Fibroblast of gingiva (primary cell): ENCODE measurements around the gene TNPO1.
A peak's percentile ranks its signal among the peaks of the same experiment; 100 is the strongest.

Experiments
- DNase-seq: peaks from one replicate; pipeline ENCODE4 v3.0.0-alpha.2; 2011; ENCODE audit warnings: low read depth

TNPO1 gene

DNA sequence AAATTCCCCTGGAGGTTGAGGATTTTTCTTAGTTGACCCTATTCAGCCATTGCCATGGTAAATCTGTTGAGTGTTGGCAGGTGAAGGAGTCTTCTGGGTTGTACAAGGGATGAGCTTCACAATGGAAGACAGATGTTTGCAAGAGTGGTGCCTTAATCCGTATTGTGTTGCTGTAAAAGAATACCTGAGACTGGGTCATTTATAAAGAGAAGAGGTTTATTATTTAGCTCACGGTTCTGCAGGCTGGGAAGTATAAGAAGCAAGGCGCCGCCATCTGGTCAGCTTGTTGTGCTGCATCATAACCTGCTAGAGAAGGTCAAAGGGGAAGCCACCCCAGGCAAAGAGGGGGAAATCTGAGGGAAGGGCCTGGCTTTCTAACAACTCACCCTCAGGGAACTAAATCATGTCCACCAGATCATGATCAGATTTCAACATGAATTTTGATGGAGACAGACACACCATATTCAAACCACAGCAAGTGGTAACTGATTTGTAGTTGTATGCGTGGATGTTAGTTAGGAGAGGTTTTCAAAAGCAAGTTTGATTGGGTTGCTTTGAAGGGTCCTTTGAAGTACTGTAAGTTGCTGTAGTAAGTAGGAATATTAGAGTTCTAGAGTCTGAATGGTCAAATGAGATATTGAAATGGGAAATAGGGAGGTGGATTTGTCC, 2.5 kb downstream of the TNPO1 start:
- peak; percentile 64 for DNase-seq

GRCh38 chr5:72821776-72822175, 5.3 kb downstream of the TNPO1 start:
- no peak for DNase-seq

- DNase-seq: no peak
Measured at GRCh38 chr5:72822944-72823343, 6.5 kb downstream of the TNPO1 start.

- DNase-seq: no peak
Measured at GRCh38 chr5:72829707-72830106, 13.2 kb downstream of the TNPO1 start.

DNA sequence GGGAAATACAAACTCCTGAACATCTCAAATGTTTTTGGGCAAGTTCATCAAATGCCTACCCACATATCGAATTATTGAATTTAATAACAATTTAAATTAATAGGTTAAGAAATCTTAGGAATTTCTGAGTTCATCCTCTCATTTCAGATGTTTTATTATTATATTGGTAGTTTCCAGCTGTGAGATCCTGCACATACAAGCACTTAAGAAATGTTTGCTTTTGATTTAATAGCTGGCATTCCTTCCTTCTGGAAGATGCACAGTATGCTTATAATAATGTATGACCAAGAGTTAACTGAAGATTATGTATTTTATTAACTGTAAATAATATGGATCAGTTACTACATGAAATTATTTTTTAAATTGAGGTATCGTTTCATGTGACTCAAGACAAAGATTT, 13.9 kb downstream of the TNPO1 start:
- no peak for DNase-seq

- no peak for DNase-seq
Measured at GRCh38 chr5:72831685-72832084, 15.2 kb downstream of the TNPO1 start.

DNA sequence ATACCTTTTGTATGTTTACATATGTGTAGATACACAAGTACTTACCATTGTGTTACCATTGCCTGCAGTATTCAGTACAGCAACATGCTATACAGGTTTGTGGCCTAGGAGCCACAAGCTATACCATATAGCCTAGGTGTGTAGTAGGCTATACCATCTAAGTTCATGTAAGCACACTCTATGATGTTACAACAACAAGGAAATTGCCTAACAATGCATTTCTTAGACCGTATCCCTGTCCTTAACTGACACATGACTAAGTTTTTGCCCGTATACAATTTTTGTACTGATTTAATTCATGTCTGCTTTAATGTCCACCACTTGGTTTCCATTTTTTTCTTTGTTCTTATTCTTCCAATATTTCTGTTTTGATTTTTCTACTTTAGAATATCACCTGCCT, 18.5 kb downstream of the TNPO1 start:
- DNase-seq: no peak

- DNase-seq: no peak
Measured at GRCh38 chr5:72835633-72836032, 19.2 kb downstream of the TNPO1 start.

DNA sequence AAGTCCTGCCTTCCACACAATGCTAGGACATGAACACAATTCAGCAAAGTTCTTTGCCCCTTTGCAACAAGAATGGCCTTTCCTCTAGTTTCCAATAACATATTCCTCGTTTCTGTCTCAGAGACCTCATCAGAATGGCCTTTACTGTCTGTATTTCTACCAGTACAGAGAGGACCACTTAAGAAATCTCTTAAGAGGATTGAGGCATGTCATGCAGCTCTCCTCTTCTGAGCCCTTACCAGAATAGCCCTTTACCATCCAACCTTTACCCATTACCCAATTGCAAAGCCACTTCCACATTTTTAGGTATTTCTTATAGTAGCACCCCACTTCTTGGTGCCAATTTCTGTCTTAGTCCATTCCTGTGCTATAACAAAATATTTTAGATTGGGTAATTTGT, 20.3 kb downstream of the TNPO1 start:
- DNase-seq: no peak

DNA sequence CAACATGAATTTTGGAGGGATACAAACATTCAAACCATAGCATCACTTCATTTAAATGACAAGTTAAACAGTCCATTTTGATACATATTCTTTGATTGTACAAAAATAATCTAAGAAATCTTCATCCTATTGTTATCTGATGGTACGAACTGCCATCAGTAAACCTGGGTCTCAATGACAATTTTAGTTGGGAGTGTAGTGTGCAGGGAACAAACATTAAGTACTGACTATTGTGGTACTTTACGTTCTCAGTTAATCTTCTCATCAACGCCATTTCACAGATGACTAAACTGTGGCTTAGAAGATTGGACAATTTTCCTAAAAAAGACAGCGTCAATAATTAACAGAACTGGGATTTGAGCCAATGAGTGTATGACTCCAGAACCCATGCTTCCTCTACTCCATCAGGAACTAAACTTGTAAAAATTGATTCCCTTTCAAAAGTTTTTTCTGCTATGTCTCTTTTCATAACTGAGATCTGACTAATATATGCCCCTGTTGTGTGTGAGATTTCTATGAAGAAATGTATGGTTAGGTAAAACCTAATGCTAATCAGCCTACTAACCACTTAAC, 21.1 kb downstream of the TNPO1 start:
- DNase-seq: no peak

- DNase-seq: no peak
Measured at GRCh38 chr5:72840041-72840440, 23.6 kb downstream of the TNPO1 start.

- peak; percentile 62 for DNase-seq
Measured at GRCh38 chr5:72841756-72842535, 25.5 kb downstream of the TNPO1 start.

DNA sequence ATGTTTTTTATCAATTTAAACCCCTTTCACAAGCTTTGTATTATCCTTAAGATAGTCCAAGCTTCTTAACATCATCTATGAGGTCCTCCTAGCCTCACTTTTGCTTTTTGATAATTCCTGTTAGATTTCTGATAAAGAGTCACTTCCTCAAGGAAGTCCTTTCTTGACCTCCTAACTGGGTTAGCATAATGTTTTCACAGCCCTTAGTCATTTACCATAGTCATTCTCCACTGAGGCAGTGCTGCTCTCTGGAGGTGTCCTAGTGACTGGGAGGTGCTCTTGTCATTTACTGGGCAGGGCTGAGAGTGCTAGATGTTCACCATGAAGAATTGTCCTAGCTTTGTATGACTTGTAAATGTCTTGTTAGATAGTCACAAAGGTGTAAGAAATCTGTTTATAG, 26.4 kb downstream of the TNPO1 start:
- no peak for DNase-seq

DNA sequence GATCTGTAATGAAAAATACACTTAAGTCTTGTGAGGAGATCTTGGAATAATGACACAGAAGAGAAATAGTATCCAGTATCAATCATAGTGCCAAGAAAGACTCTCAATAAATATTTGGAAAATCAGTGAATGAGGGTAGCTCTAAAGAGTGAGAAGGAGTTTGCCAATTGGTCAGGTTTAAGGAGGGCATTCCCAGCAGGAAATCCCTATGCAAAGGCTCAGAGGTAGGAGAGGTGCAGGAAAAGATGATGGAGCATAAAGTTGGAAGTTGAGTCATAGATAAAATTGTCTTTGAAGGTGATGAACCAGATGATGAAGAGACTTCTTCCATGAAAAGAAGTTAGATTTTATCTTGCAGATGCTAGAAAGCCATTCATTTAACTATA, 27.8 kb downstream of the TNPO1 start:
- DNase-seq: no peak

DNA sequence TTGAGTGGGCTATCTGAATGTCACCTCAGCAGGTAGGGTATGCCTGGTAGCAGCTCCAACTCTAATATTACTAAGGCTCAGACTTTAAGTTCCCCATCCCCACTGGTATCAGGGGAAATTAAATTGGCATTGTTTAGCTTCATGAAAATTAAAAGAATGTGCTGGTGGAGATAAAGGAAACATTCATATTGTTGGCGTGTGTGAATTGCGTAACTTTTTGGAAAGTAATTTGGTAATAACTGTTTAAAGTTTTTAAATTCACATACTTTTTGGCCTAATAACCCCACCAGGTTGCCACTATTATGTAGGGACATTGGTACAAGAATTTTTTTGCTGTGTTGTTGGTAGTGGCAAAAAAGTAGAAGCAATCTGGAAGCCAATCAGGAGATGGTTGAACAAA, 29.4 kb downstream of the TNPO1 start:
- peak; percentile 45 for DNase-seq

- DNase-seq: no peak
Measured at GRCh38 chr5:72846483-72846882, 30.0 kb downstream of the TNPO1 start.

GRCh38 chr5:72847439-72847838, 31.0 kb downstream of the TNPO1 start:
- DNase-seq: no peak

- peak; percentile 91 for DNase-seq
Measured at GRCh38 chr5:72847989-72848473, 31.6 kb downstream of the TNPO1 start.

DNA sequence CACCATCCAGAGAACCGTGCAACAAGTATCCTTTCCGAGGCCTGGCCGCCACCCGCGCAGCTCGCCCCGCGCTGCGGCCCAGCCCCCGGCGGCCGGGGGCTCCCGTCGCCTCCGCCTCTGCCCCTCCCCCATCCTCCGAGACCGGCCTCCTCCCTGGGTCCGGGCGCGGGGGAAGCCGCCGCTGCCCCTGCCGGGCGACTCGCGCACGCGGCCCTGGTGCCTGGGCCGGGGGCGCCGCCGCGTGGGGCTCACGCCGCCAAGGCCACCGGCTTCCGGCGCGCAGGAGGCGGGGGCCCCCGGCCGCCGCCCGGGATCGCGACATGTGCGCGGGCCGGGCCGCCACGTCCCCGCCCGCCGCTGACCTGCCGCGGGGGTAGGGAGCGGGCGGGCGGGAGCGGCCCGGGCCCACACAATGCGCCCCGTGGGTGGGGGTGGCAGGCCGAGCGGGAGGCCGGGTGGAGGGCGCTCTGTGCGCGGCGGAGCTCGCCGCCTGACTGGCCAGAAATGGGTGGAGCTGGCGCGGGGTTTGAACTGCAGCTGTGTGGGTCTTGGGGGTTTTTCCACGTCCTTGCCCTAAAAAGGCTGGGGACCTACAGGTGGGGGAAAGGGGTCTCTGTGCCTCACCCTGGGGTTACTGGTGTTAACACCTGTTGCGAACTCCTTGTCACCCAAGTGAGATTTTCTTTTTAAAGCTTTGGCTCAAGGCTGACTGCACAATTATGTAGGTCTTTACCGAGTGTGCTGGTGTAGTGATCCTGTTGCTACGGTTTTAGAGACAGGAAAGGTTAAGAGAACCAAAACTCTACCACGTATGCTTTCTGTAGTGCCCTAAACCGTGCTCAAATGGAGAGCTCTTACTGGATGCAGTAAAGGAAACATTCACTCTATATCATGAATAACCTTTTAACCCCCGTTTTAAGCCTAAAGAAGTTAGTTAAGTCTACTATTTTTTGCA, 32.3 kb downstream of the TNPO1 start:
- DNase-seq: no peak

GRCh38 chr5:72849546-72849945, 33.1 kb downstream of the TNPO1 start:
- no peak for DNase-seq

DNA sequence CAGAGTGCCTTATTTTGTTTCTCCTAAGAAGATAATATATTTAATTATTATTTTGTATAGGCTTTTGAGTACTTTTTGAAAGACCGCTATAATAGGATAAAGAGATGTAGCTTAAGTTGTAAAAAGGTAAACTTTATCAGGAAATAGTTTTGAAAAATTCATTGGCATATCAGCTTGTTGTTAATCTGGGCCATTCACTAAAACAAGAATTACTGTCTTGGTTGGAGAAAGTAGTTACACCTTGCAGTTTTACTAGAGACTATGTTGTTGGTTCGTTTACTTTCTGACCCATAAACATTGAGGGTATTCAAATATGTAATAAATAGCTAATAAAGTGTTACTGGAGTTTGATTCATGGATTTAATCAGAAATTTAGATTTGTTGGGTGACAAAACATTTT, 33.7 kb downstream of the TNPO1 start:
- no peak for DNase-seq

GRCh38 chr5:72852356-72852755, 35.9 kb downstream of the TNPO1 start:
- no peak for DNase-seq
